GM21737 (cell line): ENCODE data around the gene PIK3AP1.
A peak's percentile ranks its signal among the peaks of the same experiment; 100 is the strongest.

Source experiments
- ATAC-seq: cut with Tn5 transposase; IDR thresholded peaks from one replicate; pipeline ENCODE4 v1.9.1; 2021; ENCODE audit warnings: mild to moderate bottlenecking, moderate library complexity; ENCODE audit not compliant: unreplicated experiment

The PIK3AP1 gene

GRCh38 chr10:96676272-96677112, 43.8 kb downstream of the PIK3AP1 start:
- no peak for ATAC-seq

- no peak for ATAC-seq
Observed at GRCh38 chr10:96675846-96676245, 44.5 kb downstream of the PIK3AP1 start.

- no peak for ATAC-seq
Observed at GRCh38 chr10:96673318-96674099, 46.8 kb downstream of the PIK3AP1 start.

GRCh38 chr10:96672481-96673175, 47.7 kb downstream of the PIK3AP1 start:
- ATAC-seq, result no peak

GRCh38 chr10:96671211-96671890, 49.0 kb downstream of the PIK3AP1 start:
- no peak for ATAC-seq

GRCh38 chr10:96670786-96671185, 49.5 kb downstream of the PIK3AP1 start:
- ATAC-seq, result no peak

GRCh38 chr10:96667401-96667800, 52.9 kb downstream of the PIK3AP1 start:
- no peak for ATAC-seq

GRCh38 chr10:96666741-96667140, 53.6 kb downstream of the PIK3AP1 start:
- no peak for ATAC-seq

GRCh38 chr10:96665306-96665705, 55.0 kb downstream of the PIK3AP1 start:
- no peak for ATAC-seq

- ATAC-seq, result no peak
Observed at GRCh38 chr10:96664563-96664962, 55.8 kb downstream of the PIK3AP1 start.

- ATAC-seq, result no peak
Observed at GRCh38 chr10:96663797-96664196, 56.5 kb downstream of the PIK3AP1 start.

- ATAC-seq, result no peak
Observed at GRCh38 chr10:96661632-96662031, 58.7 kb downstream of the PIK3AP1 start.

GRCh38 chr10:96660297-96660696, 60.0 kb downstream of the PIK3AP1 start:
- no peak for ATAC-seq

GRCh38 chr10:96658844-96659243, 61.5 kb downstream of the PIK3AP1 start:
- ATAC-seq, result no peak

GRCh38 chr10:96657385-96657784, 62.9 kb downstream of the PIK3AP1 start:
- ATAC-seq, result no peak

- ATAC-seq, result no peak
Observed at GRCh38 chr10:96656839-96657238, 63.5 kb downstream of the PIK3AP1 start.

- ATAC-seq, result no peak
Observed at GRCh38 chr10:96656198-96656577, 64.1 kb downstream of the PIK3AP1 start.

GRCh38 chr10:96655461-96656197, 64.7 kb downstream of the PIK3AP1 start:
- ATAC-seq, result no peak

- peak; percentile 58 for ATAC-seq
Observed at GRCh38 chr10:96651998-96652431, 68.3 kb downstream of the PIK3AP1 start.

GRCh38 chr10:96650958-96651357, 69.4 kb downstream of the PIK3AP1 start:
- no peak for ATAC-seq
